ENCODE results near the gene CRNN. TPM values are rescaled to one million over a fixed set of nuclear protein-coding genes. Genes with fewer than 3 reads are reported as not detected.
A peak's percentile ranks its signal among the peaks of the same experiment; 100 is the strongest.

CRNN gene
- total and polyA plus RNA-seq, 10 of the 15 experiments (the other 5 are each of a cell fraction or from before 2014, with no cell fraction given), result not detected

GRCh38 chr1:152459596-152460528 is 45.8 kb upstream of the CRNN start (continued):
- TF ChIP-seq ZNF687 (IDR thresholded peaks at IDR 0.05), result no peak
- TF ChIP-seq MYC (IDR thresholded peaks at IDR 0.05; ENCODE audit: insufficient read depth, insufficient read length, insufficient replicate concordance, low read length, severe bottlenecking), result no peak
- TF ChIP-seq CEBPB (IDR thresholded peaks at IDR 0.05; ENCODE audit: borderline replicate concordance in 1 of 2, low read depth in 2 of 2, low read length in 2 of 2), result no peak
- no peak for TF ChIP-seq POU2F2 (IDR thresholded peaks at IDR 0.05; ENCODE audit: borderline replicate concordance, low read depth, low read length)
- TF ChIP-seq RB1 (IDR thresholded peaks at IDR 0.05; ENCODE audit: borderline replicate concordance), result no peak
- TF ChIP-seq, protein P1, sequence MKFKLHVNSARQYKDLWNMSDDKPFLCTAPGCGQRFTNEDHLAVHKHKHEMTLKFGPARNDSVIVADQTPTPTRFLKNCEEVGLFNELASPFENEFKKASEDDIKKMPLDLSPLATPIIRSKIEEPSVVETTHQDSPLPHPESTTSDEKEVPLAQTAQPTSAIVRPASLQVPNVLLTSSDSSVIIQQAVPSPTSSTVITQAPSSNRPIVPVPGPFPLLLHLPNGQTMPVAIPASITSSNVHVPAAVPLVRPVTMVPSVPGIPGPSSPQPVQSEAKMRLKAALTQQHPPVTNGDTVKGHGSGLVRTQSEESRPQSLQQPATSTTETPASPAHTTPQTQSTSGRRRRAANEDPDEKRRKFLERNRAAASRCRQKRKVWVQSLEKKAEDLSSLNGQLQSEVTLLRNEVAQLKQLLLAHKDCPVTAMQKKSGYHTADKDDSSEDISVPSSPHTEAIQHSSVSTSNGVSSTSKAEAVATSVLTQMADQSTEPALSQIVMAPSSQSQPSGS (IDR thresholded peaks at IDR 0.05; ENCODE audit: low read length), result peak; percentile 61
- TF ChIP-seq BRCA1 (IDR thresholded peaks at IDR 0.05; ENCODE audit: low read depth, low read length), result no peak

Data from GM12878 (cell line).